K562 (cell line): ENCODE measurements around the gene CC2D2B. TPM values are rescaled to one million over a fixed set of nuclear protein-coding genes. Genes with fewer than 3 reads are reported as not detected.
A peak's percentile ranks its signal among the peaks of the same experiment; 100 is the strongest.

ENCODE experiments used
- CHCHD3 ChIP-seq: fragments of 250-450 bp; sonication (Bioruptor Pico); IDR thresholded peaks from 2 replicates; pipeline ENCODE4 v2.1.2; 2022; ENCODE audit warnings: mild to moderate bottlenecking
- DPF2 ChIP-seq: fragments of 450-650 bp; IDR thresholded peaks from 2 replicates; pipeline ENCODE4 v1.6.1; 2016
- EP300 ChIP-seq: IDR thresholded peaks from 2 replicates; pipeline ENCODE4 v1.6.1; 2012; ENCODE audit warnings: low read length, improper control_type of control experiment
- FOXJ2 ChIP-seq: fragments of 200-800 bp; sonication (Bioruptor generic); IDR thresholded peaks from 2 replicates; pipeline ENCODE4 v1.6.1; 2016; ENCODE audit warnings: missing genetic modification characterization, missing compliant biosample characterization
- GTF2A2 ChIP-seq: IDR thresholded peaks from 2 replicates; pipeline ENCODE4 v1.6.1; 2016; ENCODE audit warnings: mild to moderate bottlenecking, missing genetic modification characterization, missing compliant biosample characterization
- HDAC2 ChIP-seq: fragments of 450-650 bp; IDR thresholded peaks from 2 replicates; pipeline ENCODE4 v1.6.1; 2016; ENCODE audit warnings: mild to moderate bottlenecking
- JUNB ChIP-seq: fragments of 450-650 bp; formaldehyde crosslinking; conservative IDR thresholded peaks from 2 replicates; pipeline ENCODE4 v1.4.0; 2020; ENCODE audit warnings: mild to moderate bottlenecking
- KAT2B ChIP-seq: IDR thresholded peaks from one replicate; pipeline ENCODE4 v1.6.1; 2012; ENCODE audit warnings: low read depth, mild to moderate bottlenecking, control low read depth, inconsistent platforms, low read length, moderate library complexity
- MEIS2 ChIP-seq: fragments of 450-650 bp; IDR thresholded peaks from 2 replicates; pipeline ENCODE4 v1.6.1; 2014; ENCODE audit warnings: mild to moderate bottlenecking; ENCODE audit not compliant: partially characterized antibody
- NELFE ChIP-seq: IDR thresholded peaks from 2 replicates; pipeline ENCODE4 v1.6.1; 2011; ENCODE audit warnings: mild to moderate bottlenecking; ENCODE audit not compliant: insufficient read depth, insufficient read length
- NONO ChIP-seq, 2 experiments: fragments of 200-400 bp in 1 of 2; fragments of 450-650 bp in 1 of 2; formaldehyde crosslinking in 1 of 2; IDR thresholded peaks; 2 replicates each; pipeline ENCODE4 v1.6.1; 2017; ENCODE audit warnings: low read depth in 2 of 2, mild to moderate bottlenecking in 2 of 2, moderate library complexity in 2 of 2, low read length in 1 of 2
- PHB2 ChIP-seq: fragments of 450-650 bp; IDR thresholded peaks from 2 replicates; pipeline ENCODE4 v1.6.1; 2017; ENCODE audit warnings: low read depth
- PTTG1 ChIP-seq: fragments of 450-650 bp; IDR thresholded peaks from 2 replicates; pipeline ENCODE4 v1.6.1; 2016; ENCODE audit warnings: low read depth, mild to moderate bottlenecking, missing genetic modification characterization, missing compliant biosample characterization
- RBM22 ChIP-seq: fragments of 200-400 bp; formaldehyde crosslinking; IDR thresholded peaks from 2 replicates; pipeline ENCODE4 v1.6.1; 2018; ENCODE audit warnings: low read length, low read depth; ENCODE audit not compliant: poor library complexity, severe bottlenecking
- SMARCA4 ChIP-seq: fragments of 450-650 bp; IDR thresholded peaks from 2 replicates; pipeline ENCODE4 v1.6.1; 2016
- TAL1 ChIP-seq: fragments of 450-650 bp; IDR thresholded peaks from 2 replicates; pipeline ENCODE4 v1.6.1; 2016; ENCODE audit warnings: mild to moderate bottlenecking
- ZBTB7A ChIP-seq: IDR thresholded peaks from 2 replicates; pipeline ENCODE4 v1.6.1; 2011; ENCODE audit warnings: low read depth, mild to moderate bottlenecking, low read length, moderate library complexity, borderline replicate concordance; ENCODE audit not compliant: control insufficient read depth
- polyA plus RNA-seq, 8 experiments: library from polyadenylated mRNA; depleted of rRNA in 4 of 8; stranded (reverse) in 5 of 8; unstranded in 3 of 8; fragments of >200 nt; fragmentation: Nextera tagmentation in 2 of 8; fragmentation: Illumina TruSeq in 1 of 8; extraction: Ambion mirVana in 2 of 8; extraction: Trizol in 1 of 8; gene quantifications; 2 replicates each; pipeline versions ENCODE4 v1.2.1 to v1.2.3, GENCODE V29; 2011 to 2014; ENCODE audit warnings: inconsistent platforms in 1 of 8, missing spikeins in 1 of 8
- total RNA-seq, 7 experiments: library from RNA; depleted of rRNA in 6 of 7; stranded (reverse); fragments of >200 nt in 6 of 7; fragmentation: Illumina TruSeq in 2 of 7; extraction: Trizol in 2 of 7; gene quantifications; 2 replicates each; pipeline versions ENCODE4 v1.2.1 to v1.2.3, GENCODE V29; 2011 to 2021; ENCODE audit warnings: low replicate concordance in 1 of 7
- TF ChIP-seq, protein P1 (sequence below): fragments of 250-450 bp; sonication (Bioruptor Pico); IDR thresholded peaks from 2 replicates; pipeline ENCODE4 v1.9.0; 2021; ENCODE audit warnings: mild to moderate bottlenecking, inconsistent platforms
- TF ChIP-seq, protein P2 (sequence below), 2 experiments: IDR thresholded peaks in 1 of 2; conservative IDR thresholded peaks in 1 of 2; 2 replicates each; pipeline ENCODE4 v1.6.1; 2016; ENCODE audit warnings: low read depth in 2 of 2, mild to moderate bottlenecking in 1 of 2, missing compliant biosample characterization in 1 of 2, missing genetic modification characterization in 1 of 2, moderate library complexity in 1 of 2
- TF ChIP-seq, protein P3 (sequence below): fragments of 150-350 bp; IDR thresholded peaks from 2 replicates; pipeline ENCODE4 v1.6.1; 2014; ENCODE audit warnings: low read depth, mild to moderate bottlenecking, low read length, borderline replicate concordance

The CC2D2B gene
- total and polyA plus RNA-seq, 9 of the 15 experiments (the other 6 are each of a cell fraction or from before 2014, with no cell fraction given), result 0.10 to 0.34 (median 0.20) TPM; not detected in 5

DNA sequence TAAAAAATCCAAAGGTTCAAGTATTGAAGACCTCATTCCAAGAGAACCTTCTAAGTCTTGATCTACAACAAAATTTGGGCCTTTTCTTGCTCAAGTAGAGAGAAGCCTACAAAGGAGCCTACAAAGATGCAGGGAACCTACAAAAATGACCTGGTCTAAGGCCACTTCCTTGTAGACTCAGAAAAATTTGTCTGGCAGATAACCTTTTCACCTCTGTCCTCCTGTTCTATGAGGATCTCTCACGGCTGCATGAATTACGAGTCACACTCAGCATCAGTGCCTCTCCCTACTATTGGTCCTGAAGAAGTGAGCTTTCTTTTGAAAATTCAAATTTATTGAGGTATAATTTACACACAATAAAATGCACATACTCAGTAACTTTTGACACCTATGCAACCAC lies 164.9 kb downstream of the CC2D2B start (continued):
- TF ChIP-seq, protein P1, sequence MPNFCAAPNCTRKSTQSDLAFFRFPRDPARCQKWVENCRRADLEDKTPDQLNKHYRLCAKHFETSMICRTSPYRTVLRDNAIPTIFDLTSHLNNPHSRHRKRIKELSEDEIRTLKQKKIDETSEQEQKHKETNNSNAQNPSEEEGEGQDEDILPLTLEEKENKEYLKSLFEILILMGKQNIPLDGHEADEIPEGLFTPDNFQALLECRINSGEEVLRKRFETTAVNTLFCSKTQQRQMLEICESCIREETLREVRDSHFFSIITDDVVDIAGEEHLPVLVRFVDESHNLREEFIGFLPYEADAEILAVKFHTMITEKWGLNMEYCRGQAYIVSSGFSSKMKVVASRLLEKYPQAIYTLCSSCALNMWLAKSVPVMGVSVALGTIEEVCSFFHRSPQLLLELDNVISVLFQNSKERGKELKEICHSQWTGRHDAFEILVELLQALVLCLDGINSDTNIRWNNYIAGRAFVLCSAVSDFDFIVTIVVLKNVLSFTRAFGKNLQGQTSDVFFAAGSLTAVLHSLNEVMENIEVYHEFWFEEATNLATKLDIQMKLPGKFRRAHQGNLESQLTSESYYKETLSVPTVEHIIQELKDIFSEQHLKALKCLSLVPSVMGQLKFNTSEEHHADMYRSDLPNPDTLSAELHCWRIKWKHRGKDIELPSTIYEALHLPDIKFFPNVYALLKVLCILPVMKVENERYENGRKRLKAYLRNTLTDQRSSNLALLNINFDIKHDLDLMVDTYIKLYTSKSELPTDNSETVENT (CRISPR knock-in tag), result no peak
- TF ChIP-seq HDAC2 (no peak), DPF2 (peak; percentile 73), JUNB (CRISPR knock-in tag) (no peak), RBM22 (no peak), FOXJ2 (tag) (no peak), TAL1 (peak; percentile 67), PTTG1 (tag) (no peak), SMARCA4 (0 out of 2 replicates have a peak, but pooled peaks have one; percentile 41), GTF2A2 (tag) (no peak), PHB2 (no peak), MEIS2 (peak; percentile 77), CHCHD3 (CRISPR knock-in tag) (no peak), ZBTB7A (no peak), KAT2B (no peak), NELFE (no peak), EP300 (peak; percentile 54; the same call in 1 of the 2 replicates), NONO (IDR thresholded peaks at IDR 0.05; ENCODE audit: low read depth in 2 of 2, low read length in 1 of 2) (no peak)
- TF ChIP-seq, protein P2, sequence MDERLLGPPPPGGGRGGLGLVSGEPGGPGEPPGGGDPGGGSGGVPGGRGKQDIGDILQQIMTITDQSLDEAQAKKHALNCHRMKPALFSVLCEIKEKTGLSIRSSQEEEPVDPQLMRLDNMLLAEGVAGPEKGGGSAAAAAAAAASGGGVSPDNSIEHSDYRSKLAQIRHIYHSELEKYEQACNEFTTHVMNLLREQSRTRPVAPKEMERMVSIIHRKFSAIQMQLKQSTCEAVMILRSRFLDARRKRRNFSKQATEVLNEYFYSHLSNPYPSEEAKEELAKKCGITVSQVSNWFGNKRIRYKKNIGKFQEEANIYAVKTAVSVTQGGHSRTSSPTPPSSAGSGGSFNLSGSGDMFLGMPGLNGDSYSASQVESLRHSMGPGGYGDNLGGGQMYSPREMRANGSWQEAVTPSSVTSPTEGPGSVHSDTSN (CRISPR knock-in tag; IDR thresholded peaks at IDR 0.05; ENCODE audit: low read depth), result no peak
- TF ChIP-seq, protein P2 (tag; conservative IDR thresholded peaks at IDR 0.05; ENCODE audit: low read depth), result peak; percentile 57
- TF ChIP-seq, protein P3, sequence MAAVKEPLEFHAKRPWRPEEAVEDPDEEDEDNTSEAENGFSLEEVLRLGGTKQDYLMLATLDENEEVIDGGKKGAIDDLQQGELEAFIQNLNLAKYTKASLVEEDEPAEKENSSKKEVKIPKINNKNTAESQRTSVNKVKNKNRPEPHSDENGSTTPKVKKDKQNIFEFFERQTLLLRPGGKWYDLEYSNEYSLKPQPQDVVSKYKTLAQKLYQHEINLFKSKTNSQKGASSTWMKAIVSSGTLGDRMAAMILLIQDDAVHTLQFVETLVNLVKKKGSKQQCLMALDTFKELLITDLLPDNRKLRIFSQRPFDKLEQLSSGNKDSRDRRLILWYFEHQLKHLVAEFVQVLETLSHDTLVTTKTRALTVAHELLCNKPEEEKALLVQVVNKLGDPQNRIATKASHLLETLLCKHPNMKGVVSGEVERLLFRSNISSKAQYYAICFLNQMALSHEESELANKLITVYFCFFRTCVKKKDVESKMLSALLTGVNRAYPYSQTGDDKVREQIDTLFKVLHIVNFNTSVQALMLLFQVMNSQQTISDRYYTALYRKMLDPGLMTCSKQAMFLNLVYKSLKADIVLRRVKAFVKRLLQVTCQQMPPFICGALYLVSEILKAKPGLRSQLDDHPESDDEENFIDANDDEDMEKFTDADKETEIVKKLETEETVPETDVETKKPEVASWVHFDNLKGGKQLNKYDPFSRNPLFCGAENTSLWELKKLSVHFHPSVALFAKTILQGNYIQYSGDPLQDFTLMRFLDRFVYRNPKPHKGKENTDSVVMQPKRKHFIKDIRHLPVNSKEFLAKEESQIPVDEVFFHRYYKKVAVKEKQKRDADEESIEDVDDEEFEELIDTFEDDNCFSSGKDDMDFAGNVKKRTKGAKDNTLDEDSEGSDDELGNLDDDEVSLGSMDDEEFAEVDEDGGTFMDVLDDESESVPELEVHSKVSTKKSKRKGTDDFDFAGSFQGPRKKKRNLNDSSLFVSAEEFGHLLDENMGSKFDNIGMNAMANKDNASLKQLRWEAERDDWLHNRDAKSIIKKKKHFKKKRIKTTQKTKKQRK, result no peak
